ENCODE results near the gene CALML5.

CALML5 gene

DNA sequence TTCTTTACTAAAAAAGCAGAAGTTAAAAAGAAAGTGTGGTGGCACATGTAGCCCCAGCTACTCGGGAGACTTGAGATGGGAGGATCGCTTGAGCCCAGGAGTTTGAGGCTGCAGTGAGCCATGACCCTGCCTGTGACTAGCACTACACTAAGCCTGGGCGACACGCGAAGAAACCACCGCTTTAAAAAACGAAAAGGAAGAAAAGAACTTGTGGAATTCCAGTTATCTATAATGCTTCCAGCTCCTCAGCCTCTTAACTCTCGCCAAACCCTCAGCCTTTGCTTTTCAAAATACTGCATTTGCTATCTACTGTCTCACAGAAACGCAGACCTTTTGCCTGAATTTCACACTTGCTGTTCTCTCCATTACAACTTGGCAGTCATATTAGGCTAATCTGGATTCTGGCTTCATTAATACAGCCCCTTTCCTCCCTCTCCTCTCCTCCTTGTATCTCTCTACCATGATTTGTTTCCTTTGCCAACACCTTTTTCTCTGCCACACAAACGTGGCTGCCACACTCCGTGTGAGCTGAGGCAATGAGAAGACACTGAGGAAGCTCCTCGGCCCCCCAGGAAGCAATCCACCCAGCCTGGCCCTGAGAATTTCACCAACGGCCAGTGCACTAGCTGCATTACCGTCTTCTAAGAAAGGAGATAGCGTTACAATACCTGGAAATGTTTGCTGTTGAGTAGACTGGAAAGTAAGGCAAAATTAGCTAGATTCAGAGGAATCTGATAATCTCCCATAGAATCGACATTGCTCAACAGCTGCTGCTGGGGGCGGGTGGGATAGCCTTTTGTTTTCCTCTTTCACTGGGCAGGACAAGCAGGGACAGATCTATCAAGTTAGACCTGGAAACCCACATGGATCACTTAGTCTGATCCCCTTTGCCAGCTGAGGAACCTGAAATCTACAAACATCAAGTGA, 37.2 kb downstream of the CALML5 start:
- TF ChIP-seq ZBTB7A (IDR thresholded peaks at IDR 0.05; ENCODE audit: low read depth) (no peak), TEAD4 (IDR thresholded peaks at IDR 0.05) (no peak), CREB1 (IDR thresholded peaks at IDR 0.05; ENCODE audit: low read depth) (no peak), NFIC (IDR thresholded peaks at IDR 0.05) (no peak), EGR1 (IDR thresholded peaks at IDR 0.05) (no peak), FOXM1 (IDR thresholded peaks at IDR 0.05; ENCODE audit: borderline replicate concordance, low read depth) (no peak), EP300 (IDR thresholded peaks at IDR 0.05; ENCODE audit: borderline replicate concordance) (no peak), TCF12 (IDR thresholded peaks at IDR 0.05; ENCODE audit: low read depth) (no peak), TAF1 (IDR thresholded peaks at IDR 0.05; ENCODE audit: low read depth) (no peak), RAD21 (IDR thresholded peaks at IDR 0.05; ENCODE audit: low read depth) (no peak), YY1 (IDR thresholded peaks at IDR 0.05; ENCODE audit: low read depth) (no peak)
- TF ChIP-seq, protein P1, sequence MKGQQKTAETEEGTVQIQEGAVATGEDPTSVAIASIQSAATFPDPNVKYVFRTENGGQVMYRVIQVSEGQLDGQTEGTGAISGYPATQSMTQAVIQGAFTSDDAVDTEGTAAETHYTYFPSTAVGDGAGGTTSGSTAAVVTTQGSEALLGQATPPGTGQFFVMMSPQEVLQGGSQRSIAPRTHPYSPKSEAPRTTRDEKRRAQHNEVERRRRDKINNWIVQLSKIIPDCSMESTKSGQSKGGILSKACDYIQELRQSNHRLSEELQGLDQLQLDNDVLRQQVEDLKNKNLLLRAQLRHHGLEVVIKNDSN (IDR thresholded peaks at IDR 0.05) = no peak
- TF ChIP-seq, protein P2, sequence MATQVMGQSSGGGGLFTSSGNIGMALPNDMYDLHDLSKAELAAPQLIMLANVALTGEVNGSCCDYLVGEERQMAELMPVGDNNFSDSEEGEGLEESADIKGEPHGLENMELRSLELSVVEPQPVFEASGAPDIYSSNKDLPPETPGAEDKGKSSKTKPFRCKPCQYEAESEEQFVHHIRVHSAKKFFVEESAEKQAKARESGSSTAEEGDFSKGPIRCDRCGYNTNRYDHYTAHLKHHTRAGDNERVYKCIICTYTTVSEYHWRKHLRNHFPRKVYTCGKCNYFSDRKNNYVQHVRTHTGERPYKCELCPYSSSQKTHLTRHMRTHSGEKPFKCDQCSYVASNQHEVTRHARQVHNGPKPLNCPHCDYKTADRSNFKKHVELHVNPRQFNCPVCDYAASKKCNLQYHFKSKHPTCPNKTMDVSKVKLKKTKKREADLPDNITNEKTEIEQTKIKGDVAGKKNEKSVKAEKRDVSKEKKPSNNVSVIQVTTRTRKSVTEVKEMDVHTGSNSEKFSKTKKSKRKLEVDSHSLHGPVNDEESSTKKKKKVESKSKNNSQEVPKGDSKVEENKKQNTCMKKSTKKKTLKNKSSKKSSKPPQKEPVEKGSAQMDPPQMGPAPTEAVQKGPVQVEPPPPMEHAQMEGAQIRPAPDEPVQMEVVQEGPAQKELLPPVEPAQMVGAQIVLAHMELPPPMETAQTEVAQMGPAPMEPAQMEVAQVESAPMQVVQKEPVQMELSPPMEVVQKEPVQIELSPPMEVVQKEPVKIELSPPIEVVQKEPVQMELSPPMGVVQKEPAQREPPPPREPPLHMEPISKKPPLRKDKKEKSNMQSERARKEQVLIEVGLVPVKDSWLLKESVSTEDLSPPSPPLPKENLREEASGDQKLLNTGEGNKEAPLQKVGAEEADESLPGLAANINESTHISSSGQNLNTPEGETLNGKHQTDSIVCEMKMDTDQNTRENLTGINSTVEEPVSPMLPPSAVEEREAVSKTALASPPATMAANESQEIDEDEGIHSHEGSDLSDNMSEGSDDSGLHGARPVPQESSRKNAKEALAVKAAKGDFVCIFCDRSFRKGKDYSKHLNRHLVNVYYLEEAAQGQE (IDR thresholded peaks at IDR 0.05; ENCODE audit: low read depth) = no peak
- TF ChIP-seq, protein P3, sequence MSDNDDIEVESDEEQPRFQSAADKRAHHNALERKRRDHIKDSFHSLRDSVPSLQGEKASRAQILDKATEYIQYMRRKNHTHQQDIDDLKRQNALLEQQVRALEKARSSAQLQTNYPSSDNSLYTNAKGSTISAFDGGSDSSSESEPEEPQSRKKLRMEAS (IDR thresholded peaks at IDR 0.05) = no peak

DNA sequence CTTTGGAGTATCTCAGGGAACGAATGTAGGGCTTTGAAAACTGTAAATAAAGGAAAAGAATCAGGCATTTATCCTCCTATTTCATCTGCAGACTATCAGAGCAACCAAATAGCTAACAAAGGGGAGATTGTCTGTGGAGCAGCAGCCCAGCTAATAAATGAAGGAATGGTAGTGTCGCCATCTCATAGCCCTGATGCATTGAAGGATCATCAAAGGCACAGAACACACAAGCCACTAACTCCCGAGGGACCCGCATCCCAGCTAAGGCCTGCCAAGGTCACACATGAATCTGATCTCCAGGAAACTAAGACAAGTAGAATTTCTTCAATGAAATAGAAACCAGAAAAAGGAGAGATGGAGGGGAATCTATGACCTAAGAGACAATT, 38.2 kb downstream of the CALML5 start:
- TF ChIP-seq TCF12 (IDR thresholded peaks at IDR 0.05; ENCODE audit: low read depth) (no peak), CEBPB (IDR thresholded peaks at IDR 0.05) (no peak), RAD21 (IDR thresholded peaks at IDR 0.05; ENCODE audit: low read depth) (no peak), CREB1 (IDR thresholded peaks at IDR 0.05; ENCODE audit: low read depth) (no peak), FOXM1 (IDR thresholded peaks at IDR 0.05; ENCODE audit: borderline replicate concordance, low read depth) (no peak), NFIC (IDR thresholded peaks at IDR 0.05) (no peak), ZBTB7A (IDR thresholded peaks at IDR 0.05; ENCODE audit: low read depth) (no peak), EGR1 (IDR thresholded peaks at IDR 0.05) (no peak), TAF1 (IDR thresholded peaks at IDR 0.05; ENCODE audit: low read depth) (no peak), YY1 (IDR thresholded peaks at IDR 0.05; ENCODE audit: low read depth) (no peak), EP300 (IDR thresholded peaks at IDR 0.05; ENCODE audit: borderline replicate concordance) (no peak), TEAD4 (IDR thresholded peaks at IDR 0.05) (no peak)
- TF ChIP-seq, protein P3 (IDR thresholded peaks at IDR 0.05) = no peak
- TF ChIP-seq, protein P1 (IDR thresholded peaks at IDR 0.05) = no peak
- TF ChIP-seq, protein P2 (IDR thresholded peaks at IDR 0.05; ENCODE audit: low read depth) = no peak

DNA sequence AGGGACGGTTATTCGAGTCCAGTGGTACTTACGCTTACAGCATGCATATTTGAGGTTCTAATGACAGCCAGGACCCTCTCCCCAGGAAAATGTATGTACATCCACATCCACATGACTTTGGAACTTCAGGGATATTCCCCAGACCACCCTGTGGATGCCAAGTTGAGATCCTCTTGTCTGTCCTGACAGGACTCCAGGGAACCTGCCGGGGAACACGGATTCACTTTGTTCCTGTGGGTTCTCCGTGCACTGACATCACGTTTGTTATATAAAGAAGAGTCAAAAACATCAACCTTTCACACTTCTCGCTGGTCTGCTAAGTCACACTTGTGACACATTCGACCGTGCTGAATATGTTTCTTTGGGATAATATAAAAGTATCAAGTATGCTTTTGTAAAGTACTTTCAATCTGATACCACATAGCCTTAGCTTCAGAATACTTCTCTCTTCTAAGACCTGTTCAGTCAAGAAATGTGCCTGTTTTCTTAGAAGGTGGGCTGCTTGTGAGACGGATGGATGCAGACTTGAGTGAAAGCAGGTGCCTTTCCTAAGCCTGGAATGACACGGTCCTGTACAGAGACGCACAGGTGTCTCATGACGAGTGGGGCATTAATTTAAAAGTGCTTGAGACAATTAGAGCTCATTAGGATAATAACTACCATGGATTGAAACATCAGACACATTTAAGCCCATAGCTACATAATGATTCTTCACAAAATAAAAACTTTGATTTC, 38.7 kb downstream of the CALML5 start:
- TF ChIP-seq NFIC (IDR thresholded peaks at IDR 0.05) = no peak
- no peak for TF ChIP-seq ZBTB7A (IDR thresholded peaks at IDR 0.05; ENCODE audit: low read depth)
- no peak for TF ChIP-seq YY1 (IDR thresholded peaks at IDR 0.05; ENCODE audit: low read depth)
- no peak for TF ChIP-seq CEBPB (IDR thresholded peaks at IDR 0.05)
- TF ChIP-seq RAD21 (IDR thresholded peaks at IDR 0.05; ENCODE audit: low read depth) = no peak
- no peak for TF ChIP-seq TAF1 (IDR thresholded peaks at IDR 0.05; ENCODE audit: low read depth)

DNA sequence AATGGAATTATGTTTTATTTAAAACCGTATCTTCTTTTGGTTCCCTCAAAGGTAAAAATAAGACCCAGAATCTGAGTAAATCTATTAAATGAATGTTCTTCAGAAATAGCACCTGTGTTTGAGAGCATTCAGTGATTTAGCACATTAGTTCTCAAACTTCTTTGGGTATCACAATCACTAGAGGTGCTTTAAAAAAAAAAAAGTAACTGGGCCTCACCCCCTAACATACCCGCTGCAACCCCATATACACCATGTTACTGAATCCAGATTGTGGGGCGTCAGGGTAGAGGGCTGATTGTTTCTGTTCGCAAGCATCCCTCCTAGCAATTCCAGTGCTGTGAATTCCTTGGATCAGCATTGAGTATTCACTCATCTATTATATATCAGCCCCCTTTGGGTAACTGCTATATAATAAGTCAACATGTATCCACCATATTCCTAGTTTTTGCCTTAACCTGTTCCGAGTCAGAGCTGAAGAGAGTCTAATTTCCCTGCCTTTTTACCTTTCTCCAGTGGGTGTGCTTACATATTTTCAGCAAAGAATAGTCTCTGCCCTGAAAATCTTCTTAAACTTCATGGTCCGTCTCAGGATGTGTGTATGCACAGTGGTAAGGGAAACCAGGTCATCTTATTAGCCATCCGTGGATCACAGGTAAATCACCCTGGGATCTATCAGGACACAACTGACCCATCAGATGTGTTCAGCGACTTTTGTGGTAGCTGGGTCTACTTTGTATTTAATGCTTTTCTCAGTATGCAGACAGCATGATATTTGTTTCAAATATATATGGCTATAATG, 40.2 kb downstream of the CALML5 start:
- TF ChIP-seq CREB1 (IDR thresholded peaks at IDR 0.05; ENCODE audit: low read depth) = no peak
- TF ChIP-seq TAF1 (IDR thresholded peaks at IDR 0.05; ENCODE audit: low read depth) = no peak
- TF ChIP-seq YY1 (IDR thresholded peaks at IDR 0.05; ENCODE audit: low read depth) = no peak
- TF ChIP-seq FOXM1 (IDR thresholded peaks at IDR 0.05; ENCODE audit: borderline replicate concordance, low read depth) = no peak
- TF ChIP-seq TEAD4 (IDR thresholded peaks at IDR 0.05) = no peak
- no peak for TF ChIP-seq NFIC (IDR thresholded peaks at IDR 0.05)
- no peak for TF ChIP-seq TCF12 (IDR thresholded peaks at IDR 0.05; ENCODE audit: low read depth)
- TF ChIP-seq ZBTB7A (IDR thresholded peaks at IDR 0.05; ENCODE audit: low read depth) = no peak
- no peak for TF ChIP-seq EP300 (IDR thresholded peaks at IDR 0.05; ENCODE audit: borderline replicate concordance)
